GM12874 (cell line): ENCODE measurements around the gene NDP.

Experiments
- TF ChIP-seq, protein P1 (sequence below): IDR thresholded peaks from 2 replicates; pipeline ENCODE4 v1.5.1; 2011; ENCODE audit warnings: low read depth, mild to moderate bottlenecking, control low read depth, low read length, moderate library complexity; ENCODE audit not compliant: insufficient read depth

The NDP gene, protein sequence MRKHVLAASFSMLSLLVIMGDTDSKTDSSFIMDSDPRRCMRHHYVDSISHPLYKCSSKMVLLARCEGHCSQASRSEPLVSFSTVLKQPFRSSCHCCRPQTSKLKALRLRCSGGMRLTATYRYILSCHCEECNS

DNA sequence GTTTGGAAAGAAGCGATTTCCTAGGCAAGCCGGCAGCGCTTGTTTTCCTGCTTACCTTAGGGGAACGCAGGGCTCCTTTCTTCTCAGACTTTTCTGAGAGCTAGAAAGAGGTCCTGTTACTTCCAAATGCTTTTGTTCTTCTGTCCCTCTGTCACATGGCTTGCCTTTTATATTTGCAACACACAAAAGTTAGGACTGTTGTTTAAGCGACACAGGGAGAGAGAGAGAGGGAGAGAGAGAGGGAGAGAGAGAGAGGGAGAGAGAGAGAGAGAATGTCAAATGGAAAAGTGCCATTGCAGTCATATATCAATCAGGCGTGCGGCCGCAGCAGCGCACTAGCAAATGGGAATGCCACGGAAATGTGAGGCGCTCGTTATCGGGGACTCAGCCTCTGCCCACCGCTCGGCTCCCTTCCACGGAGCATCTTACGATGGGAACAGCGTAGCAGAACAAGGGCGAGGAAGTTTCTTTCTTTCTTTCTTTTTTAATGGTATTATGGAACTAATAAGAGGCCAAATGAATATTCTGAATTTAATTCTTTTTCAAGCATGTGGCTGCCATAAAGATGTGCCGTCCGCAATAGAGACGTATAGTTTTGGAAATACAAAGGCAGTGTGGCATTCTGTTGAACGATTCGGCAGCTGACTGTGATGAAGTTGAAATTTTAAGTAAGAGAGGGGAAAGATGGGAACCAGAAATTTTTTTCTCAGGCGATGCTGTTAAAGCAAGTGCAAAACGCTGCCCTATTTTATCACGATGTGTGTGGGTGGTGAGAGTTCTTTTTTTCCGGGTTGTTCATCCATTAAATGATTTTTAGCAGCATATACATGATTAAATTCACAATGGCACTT, at the start of gene NDP:
Gene NDP, minus strand, starts transcription at position 142 of the 851 bp plus-strand sequence. CDS start 14,745 bp downstream, outside the sequence.
- TF ChIP-seq, protein P1, sequence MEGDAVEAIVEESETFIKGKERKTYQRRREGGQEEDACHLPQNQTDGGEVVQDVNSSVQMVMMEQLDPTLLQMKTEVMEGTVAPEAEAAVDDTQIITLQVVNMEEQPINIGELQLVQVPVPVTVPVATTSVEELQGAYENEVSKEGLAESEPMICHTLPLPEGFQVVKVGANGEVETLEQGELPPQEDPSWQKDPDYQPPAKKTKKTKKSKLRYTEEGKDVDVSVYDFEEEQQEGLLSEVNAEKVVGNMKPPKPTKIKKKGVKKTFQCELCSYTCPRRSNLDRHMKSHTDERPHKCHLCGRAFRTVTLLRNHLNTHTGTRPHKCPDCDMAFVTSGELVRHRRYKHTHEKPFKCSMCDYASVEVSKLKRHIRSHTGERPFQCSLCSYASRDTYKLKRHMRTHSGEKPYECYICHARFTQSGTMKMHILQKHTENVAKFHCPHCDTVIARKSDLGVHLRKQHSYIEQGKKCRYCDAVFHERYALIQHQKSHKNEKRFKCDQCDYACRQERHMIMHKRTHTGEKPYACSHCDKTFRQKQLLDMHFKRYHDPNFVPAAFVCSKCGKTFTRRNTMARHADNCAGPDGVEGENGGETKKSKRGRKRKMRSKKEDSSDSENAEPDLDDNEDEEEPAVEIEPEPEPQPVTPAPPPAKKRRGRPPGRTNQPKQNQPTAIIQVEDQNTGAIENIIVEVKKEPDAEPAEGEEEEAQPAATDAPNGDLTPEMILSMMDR: no peak

DNA sequence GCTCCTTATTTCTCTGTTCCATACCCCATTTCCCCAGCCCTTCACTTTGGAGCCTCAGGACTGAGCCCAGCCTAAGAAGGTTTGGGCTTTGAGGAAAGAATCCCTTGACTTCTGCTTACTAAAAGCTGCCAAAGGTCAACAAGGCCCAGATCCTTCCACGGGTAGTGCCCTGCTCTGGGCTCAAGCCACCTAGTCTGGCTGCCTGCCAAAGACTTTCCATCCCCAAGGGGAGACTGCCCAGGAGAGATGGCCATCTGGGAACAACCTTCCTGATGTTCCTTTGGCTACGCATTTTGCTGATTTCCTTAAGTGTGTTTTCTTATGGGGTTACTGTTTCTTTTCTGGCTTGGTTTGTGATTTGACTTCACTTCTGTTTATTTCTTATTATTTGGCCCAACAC, 49.8 kb upstream of the NDP start:
- TF ChIP-seq, protein P1: no peak

DNA sequence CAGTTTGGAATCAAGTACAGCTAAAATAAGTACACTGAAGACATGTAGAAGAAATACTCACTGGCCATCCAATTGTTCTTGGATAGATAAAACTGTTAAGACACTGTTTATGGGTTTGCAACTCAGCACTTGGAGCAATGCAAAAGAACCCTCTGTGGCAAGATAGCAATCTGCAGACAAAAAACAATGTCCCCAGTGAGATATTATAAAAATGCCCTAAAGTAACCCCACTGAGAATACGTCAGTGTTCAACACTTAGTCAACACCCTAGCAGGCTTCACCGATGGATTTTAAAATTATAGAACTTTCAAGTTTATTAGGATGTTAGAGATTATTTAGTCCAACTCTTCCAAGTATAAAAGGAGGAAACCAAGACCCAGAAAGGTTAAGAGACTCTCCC, 47.5 kb upstream of the NDP start:
- TF ChIP-seq, protein P1: no peak

DNA sequence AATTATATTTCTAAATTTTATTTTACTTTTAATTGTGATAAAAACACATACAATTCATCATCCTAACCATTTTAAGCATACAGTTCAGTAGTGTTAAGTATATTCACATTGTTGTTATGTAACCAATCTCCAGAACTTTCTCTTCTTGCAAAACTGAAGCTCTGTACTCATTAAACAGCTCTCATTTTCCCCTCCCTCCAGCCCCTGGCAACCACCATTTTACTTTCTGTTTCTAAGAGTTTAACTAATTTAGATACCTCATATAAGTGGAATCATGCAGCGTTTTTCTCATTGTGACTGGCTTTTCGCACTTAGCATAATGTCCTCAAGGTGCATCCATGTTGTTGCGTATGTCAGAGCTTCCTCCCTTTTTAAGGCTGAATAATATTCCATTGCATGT, 46.7 kb upstream of the NDP start:
- TF ChIP-seq, protein P1: no peak

DNA sequence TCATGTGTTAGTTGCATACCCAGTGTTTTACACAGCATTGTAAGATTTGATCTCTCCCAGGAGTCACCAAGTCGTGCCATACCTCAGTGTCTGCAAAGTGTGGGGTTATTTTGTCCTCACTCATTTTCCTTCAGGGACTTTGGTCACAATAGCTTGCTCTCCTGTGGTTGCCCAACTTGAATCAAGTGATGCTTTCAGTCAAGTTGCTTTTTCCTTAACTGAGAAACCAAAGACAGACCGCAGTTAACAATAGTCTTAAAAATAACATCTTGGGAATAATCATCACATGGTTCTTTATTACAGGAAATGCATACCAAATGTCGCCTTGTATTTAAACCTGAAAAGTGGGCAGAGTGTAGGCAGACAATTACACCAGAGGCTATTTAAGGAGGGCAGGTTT, 44.5 kb upstream of the NDP start:
- TF ChIP-seq, protein P1: no peak

DNA sequence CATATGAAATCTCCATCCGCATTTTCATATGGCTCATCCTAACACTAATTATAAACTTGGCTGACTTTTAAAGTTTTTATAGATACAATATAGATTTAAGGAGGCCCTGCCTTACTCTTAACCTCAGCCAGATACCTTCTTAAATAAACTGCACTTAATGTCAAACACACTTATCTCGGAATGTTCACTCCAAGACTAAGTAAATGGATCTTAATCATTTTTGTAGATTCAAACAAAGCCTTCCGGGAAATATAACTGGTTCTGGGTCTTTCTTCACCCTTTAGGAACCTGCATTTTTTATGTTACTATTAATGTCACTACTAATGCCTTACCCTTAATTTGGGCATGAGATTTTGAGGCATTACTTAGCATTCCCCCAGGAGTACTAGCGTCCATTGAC, 43.7 kb upstream of the NDP start:
- TF ChIP-seq, protein P1: no peak

DNA sequence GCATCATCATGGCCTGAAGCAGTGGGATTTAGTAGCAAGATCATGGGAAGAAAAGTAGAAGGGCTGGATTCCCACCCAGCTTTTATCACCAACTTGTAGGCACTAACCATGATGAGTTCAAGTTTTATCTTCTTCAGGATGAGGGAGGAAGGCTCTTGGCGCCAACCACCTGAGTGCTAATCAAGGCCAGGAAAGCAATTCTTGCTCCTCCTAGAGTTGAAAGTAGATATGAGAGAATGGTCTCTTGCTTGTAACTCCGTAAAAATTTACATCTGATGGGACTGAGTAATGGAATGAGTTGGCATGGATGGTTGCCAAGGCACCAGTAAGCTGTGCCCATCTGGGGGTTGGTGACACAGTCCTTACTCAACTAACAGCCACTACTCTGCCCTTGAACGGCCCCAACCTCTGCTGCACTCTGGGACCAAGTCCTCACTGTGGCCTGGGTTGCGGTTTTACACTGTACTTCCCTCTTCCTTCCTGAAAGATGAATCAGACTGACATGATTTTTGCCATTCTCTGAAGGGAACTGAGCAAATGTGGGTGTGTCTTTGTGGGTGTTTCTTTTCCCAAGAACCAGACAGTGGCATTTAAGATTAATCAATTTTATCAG, 39.4 kb upstream of the NDP start:
- TF ChIP-seq, protein P1: no peak
